HEK293 (cell line): ENCODE measurements around the gene SLC22A31.
A peak's percentile ranks its signal among the peaks of the same experiment; 100 is the strongest.

Experiments
- BCL11A ChIP-seq: fragments of 450-650 bp; formaldehyde crosslinking; IDR thresholded peaks from 2 replicates; pipeline ENCODE4 v1.5.1; 2016; ENCODE audit warnings: low read depth, missing biosample characterization, missing genetic modification characterization
- BCL11B ChIP-seq: fragments of 450-650 bp; formaldehyde crosslinking; IDR thresholded peaks from 2 replicates; pipeline ENCODE4 v1.5.1; 2016; ENCODE audit warnings: low read depth, missing biosample characterization, missing genetic modification characterization
- KLF1 ChIP-seq: fragments of 450-650 bp; formaldehyde crosslinking; IDR thresholded peaks from 2 replicates; pipeline ENCODE4 v1.5.1; 2016; ENCODE audit warnings: missing biosample characterization, missing genetic modification characterization
- KLF16 ChIP-seq: fragments of 450-650 bp; formaldehyde crosslinking; IDR thresholded peaks from 2 replicates; pipeline ENCODE4 v1.5.1; 2017; ENCODE audit warnings: missing biosample characterization, missing genetic modification characterization
- KLF8 ChIP-seq: fragments of 450-650 bp; formaldehyde crosslinking; IDR thresholded peaks from 2 replicates; pipeline ENCODE4 v1.5.1; 2016; ENCODE audit warnings: missing biosample characterization, missing genetic modification characterization
- REPIN1 ChIP-seq: fragments of 450-650 bp; formaldehyde crosslinking; IDR thresholded peaks from 2 replicates; pipeline ENCODE4 v1.5.1; 2017; ENCODE audit warnings: missing biosample characterization, missing genetic modification characterization, low read depth
- SP2 ChIP-seq: fragments of 450-650 bp; formaldehyde crosslinking; IDR thresholded peaks from 2 replicates; pipeline ENCODE4 v1.5.1; 2016; ENCODE audit warnings: missing biosample characterization, missing genetic modification characterization
- ZBTB20 ChIP-seq: fragments of 450-650 bp; formaldehyde crosslinking; IDR thresholded peaks from 2 replicates; pipeline ENCODE4 v1.5.1; 2016; ENCODE audit warnings: missing biosample characterization, missing genetic modification characterization
- ZBTB8A ChIP-seq: fragments of 450-650 bp; formaldehyde crosslinking; IDR thresholded peaks from 2 replicates; pipeline ENCODE4 v1.5.1; 2016; ENCODE audit warnings: missing biosample characterization, missing genetic modification characterization
- ZEB2 ChIP-seq: fragments of 450-650 bp; formaldehyde crosslinking; IDR thresholded peaks from 2 replicates; pipeline ENCODE4 v1.5.1; 2016; ENCODE audit warnings: missing biosample characterization, missing genetic modification characterization
- ZIC2 ChIP-seq: fragments of 450-650 bp; formaldehyde crosslinking; IDR thresholded peaks from 2 replicates; pipeline ENCODE4 v1.5.1; 2016; ENCODE audit warnings: missing biosample characterization, missing genetic modification characterization
- ZNF133 ChIP-seq: fragments of 450-650 bp; formaldehyde crosslinking; IDR thresholded peaks from 2 replicates; pipeline ENCODE4 v1.5.1; 2016; ENCODE audit warnings: missing biosample characterization, missing genetic modification characterization
- ZNF24 ChIP-seq: fragments of 450-650 bp; formaldehyde crosslinking; IDR thresholded peaks from 2 replicates; pipeline ENCODE4 v1.5.1; 2016; ENCODE audit warnings: missing biosample characterization, missing genetic modification characterization
- ZNF366 ChIP-seq: fragments of 450-650 bp; formaldehyde crosslinking; conservative IDR thresholded peaks from 2 replicates; pipeline ENCODE4 v1.5.1; 2016; ENCODE audit warnings: missing biosample characterization, missing genetic modification characterization
- ZNF391 ChIP-seq: fragments of 450-650 bp; formaldehyde crosslinking; IDR thresholded peaks from 2 replicates; pipeline ENCODE4 v1.5.1; 2016; ENCODE audit warnings: low read depth, missing biosample characterization, missing genetic modification characterization, borderline replicate concordance
- ZNF555 ChIP-seq: fragments of 450-650 bp; formaldehyde crosslinking; conservative IDR thresholded peaks from 2 replicates; pipeline ENCODE4 v1.5.1; 2017; ENCODE audit warnings: missing biosample characterization, mild to moderate bottlenecking, missing genetic modification characterization, inconsistent platforms
- ZNF561 ChIP-seq: fragments of 450-650 bp; IDR thresholded peaks from 2 replicates; pipeline ENCODE4 v1.5.1; 2018; ENCODE audit warnings: missing biosample characterization, missing genetic modification characterization, borderline replicate concordance
- ZNF654 ChIP-seq: fragments of 450-650 bp; formaldehyde crosslinking; IDR thresholded peaks from 2 replicates; pipeline ENCODE4 v1.5.1; 2016; ENCODE audit warnings: low read depth, missing biosample characterization, missing genetic modification characterization
- ZNF837 ChIP-seq: fragments of 450-650 bp; formaldehyde crosslinking; IDR thresholded peaks from 2 replicates; pipeline ENCODE4 v1.5.1; 2016; ENCODE audit warnings: missing biosample characterization, missing genetic modification characterization
- TF ChIP-seq, protein P1 (sequence below): fragments of 450-650 bp; formaldehyde crosslinking; IDR thresholded peaks from 2 replicates; pipeline ENCODE4 v1.5.1; 2016; ENCODE audit warnings: missing biosample characterization, missing genetic modification characterization
- TF ChIP-seq, protein P2 (sequence below): fragments of 450-650 bp; formaldehyde crosslinking; IDR thresholded peaks from 2 replicates; pipeline ENCODE4 v1.5.1; 2017; ENCODE audit warnings: missing biosample characterization, missing genetic modification characterization
- TF ChIP-seq, protein P3 (sequence below): fragments of 450-650 bp; formaldehyde crosslinking; IDR thresholded peaks from 2 replicates; pipeline ENCODE4 v1.5.1; 2016; ENCODE audit warnings: missing biosample characterization, missing genetic modification characterization
- TF ChIP-seq, protein P4 (sequence below): fragments of 450-650 bp; formaldehyde crosslinking; conservative IDR thresholded peaks from 2 replicates; pipeline ENCODE4 v1.5.1; 2016; ENCODE audit warnings: low read depth, missing biosample characterization, missing genetic modification characterization
- TF ChIP-seq, protein P5 (sequence below): fragments of 450-650 bp; formaldehyde crosslinking; IDR thresholded peaks from 2 replicates; pipeline ENCODE4 v1.5.1; 2016; ENCODE audit warnings: missing biosample characterization, missing genetic modification characterization, borderline replicate concordance
- TF ChIP-seq, protein P6 (sequence below): fragments of 450-650 bp; formaldehyde crosslinking; IDR thresholded peaks from 2 replicates; pipeline ENCODE4 v1.5.1; 2016; ENCODE audit warnings: missing biosample characterization, missing genetic modification characterization
- TF ChIP-seq, protein P7 (sequence below): fragments of 450-650 bp; formaldehyde crosslinking; IDR thresholded peaks from 2 replicates; pipeline ENCODE4 v1.5.1; 2017; ENCODE audit warnings: missing biosample characterization, missing genetic modification characterization

Gene SLC22A31

DNA sequence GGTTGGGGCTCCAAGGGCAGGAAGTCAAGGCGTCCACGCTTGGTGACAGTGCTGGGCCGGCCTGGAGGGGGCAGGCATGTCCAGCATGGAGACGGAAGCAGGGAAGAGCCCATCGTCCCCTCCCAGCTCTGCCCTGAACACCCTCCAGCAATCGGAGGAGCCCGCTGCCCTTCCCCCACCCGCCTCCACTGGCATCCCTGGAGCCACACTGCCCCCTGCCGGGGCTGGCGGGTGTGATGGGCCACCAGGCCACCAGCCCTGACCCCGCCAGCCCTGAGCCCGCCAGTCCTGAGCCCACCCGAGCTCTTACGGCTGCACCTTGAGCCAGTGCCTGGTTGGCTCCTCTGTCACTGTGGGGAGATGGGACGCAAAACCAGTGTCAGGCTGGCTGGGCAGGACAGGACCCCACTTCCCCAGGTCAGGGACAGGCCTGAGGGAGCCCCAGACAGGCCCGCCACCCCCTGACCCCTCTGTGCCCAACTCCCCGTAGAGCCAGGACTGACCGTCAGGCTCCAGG, 32.9 kb downstream of the SLC22A31 start (continued):
- TF ChIP-seq, protein P1, sequence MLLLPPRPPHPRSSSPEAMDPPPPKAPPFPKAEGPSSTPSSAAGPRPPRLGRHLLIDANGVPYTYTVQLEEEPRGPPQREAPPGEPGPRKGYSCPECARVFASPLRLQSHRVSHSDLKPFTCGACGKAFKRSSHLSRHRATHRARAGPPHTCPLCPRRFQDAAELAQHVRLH, result 0 out of 2 replicates have a peak, but pooled peaks have one; percentile 51
- no peak for TF ChIP-seq ZNF837
- TF ChIP-seq, protein P2, sequence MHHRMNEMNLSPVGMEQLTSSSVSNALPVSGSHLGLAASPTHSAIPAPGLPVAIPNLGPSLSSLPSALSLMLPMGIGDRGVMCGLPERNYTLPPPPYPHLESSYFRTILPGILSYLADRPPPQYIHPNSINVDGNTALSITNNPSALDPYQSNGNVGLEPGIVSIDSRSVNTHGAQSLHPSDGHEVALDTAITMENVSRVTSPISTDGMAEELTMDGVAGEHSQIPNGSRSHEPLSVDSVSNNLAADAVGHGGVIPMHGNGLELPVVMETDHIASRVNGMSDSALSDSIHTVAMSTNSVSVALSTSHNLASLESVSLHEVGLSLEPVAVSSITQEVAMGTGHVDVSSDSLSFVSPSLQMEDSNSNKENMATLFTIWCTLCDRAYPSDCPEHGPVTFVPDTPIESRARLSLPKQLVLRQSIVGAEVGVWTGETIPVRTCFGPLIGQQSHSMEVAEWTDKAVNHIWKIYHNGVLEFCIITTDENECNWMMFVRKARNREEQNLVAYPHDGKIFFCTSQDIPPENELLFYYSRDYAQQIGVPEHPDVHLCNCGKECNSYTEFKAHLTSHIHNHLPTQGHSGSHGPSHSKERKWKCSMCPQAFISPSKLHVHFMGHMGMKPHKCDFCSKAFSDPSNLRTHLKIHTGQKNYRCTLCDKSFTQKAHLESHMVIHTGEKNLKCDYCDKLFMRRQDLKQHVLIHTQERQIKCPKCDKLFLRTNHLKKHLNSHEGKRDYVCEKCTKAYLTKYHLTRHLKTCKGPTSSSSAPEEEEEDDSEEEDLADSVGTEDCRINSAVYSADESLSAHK (tag by site-specific recombination), result peak; percentile 38
- peak; percentile 35; the same call in 1 of the 2 replicates for TF ChIP-seq ZNF366 (tag by site-specific recombination)
- TF ChIP-seq, protein P3, sequence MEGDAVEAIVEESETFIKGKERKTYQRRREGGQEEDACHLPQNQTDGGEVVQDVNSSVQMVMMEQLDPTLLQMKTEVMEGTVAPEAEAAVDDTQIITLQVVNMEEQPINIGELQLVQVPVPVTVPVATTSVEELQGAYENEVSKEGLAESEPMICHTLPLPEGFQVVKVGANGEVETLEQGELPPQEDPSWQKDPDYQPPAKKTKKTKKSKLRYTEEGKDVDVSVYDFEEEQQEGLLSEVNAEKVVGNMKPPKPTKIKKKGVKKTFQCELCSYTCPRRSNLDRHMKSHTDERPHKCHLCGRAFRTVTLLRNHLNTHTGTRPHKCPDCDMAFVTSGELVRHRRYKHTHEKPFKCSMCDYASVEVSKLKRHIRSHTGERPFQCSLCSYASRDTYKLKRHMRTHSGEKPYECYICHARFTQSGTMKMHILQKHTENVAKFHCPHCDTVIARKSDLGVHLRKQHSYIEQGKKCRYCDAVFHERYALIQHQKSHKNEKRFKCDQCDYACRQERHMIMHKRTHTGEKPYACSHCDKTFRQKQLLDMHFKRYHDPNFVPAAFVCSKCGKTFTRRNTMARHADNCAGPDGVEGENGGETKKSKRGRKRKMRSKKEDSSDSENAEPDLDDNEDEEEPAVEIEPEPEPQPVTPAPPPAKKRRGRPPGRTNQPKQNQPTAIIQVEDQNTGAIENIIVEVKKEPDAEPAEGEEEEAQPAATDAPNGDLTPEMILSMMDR (tag by site-specific recombination), result peak; percentile 96
- no peak for TF ChIP-seq ZIC2 (tag by site-specific recombination)
- TF ChIP-seq ZNF391 (tag by site-specific recombination), result peak; percentile 42; the same call in 1 of the 2 replicates
- TF ChIP-seq REPIN1 (tag by site-specific recombination), result no peak
- TF ChIP-seq, protein P4, sequence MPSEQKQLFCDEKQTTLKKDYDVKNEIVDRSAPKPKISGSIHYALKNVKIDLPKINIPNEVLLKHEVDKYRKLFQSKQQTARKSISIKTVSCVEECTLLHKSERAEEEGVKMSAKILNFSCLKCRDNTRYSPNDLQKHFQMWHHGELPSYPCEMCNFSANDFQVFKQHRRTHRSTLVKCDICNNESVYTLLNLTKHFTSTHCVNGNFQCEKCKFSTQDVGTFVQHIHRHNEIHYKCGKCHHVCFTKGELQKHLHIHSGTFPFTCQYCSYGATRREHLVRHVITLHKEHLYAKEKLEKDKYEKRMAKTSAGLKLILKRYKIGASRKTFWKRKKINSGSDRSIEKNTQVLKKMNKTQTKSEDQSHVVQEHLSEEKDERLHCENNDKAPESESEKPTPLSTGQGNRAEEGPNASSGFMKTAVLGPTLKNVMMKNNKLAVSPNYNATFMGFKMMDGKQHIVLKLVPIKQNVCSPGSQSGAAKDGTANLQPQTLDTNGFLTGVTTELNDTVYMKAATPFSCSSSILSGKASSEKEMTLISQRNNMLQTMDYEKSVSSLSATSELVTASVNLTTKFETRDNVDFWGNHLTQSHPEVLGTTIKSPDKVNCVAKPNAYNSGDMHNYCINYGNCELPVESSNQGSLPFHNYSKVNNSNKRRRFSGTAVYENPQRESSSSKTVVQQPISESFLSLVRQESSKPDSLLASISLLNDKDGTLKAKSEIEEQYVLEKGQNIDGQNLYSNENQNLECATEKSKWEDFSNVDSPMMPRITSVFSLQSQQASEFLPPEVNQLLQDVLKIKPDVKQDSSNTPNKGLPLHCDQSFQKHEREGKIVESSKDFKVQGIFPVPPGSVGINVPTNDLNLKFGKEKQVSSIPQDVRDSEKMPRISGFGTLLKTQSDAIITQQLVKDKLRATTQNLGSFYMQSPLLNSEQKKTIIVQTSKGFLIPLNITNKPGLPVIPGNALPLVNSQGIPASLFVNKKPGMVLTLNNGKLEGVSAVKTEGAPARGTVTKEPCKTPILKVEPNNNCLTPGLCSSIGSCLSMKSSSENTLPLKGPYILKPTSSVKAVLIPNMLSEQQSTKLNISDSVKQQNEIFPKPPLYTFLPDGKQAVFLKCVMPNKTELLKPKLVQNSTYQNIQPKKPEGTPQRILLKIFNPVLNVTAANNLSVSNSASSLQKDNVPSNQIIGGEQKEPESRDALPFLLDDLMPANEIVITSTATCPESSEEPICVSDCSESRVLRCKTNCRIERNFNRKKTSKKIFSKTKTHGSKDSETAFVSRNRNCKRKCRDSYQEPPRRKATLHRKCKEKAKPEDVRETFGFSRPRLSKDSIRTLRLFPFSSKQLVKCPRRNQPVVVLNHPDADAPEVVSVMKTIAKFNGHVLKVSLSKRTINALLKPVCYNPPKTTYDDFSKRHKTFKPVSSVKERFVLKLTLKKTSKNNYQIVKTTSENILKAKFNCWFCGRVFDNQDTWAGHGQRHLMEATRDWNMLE, result no peak
- peak; percentile 74; the same call in 1 of the 2 replicates for TF ChIP-seq BCL11B (tag by site-specific recombination)
- no peak for TF ChIP-seq ZNF133 (tag by site-specific recombination)
- no peak for TF ChIP-seq SP2 (tag by site-specific recombination)
- no peak for TF ChIP-seq ZNF24
- peak; percentile 31; the same call in 1 of the 2 replicates for TF ChIP-seq ZBTB20
- TF ChIP-seq, protein P5, sequence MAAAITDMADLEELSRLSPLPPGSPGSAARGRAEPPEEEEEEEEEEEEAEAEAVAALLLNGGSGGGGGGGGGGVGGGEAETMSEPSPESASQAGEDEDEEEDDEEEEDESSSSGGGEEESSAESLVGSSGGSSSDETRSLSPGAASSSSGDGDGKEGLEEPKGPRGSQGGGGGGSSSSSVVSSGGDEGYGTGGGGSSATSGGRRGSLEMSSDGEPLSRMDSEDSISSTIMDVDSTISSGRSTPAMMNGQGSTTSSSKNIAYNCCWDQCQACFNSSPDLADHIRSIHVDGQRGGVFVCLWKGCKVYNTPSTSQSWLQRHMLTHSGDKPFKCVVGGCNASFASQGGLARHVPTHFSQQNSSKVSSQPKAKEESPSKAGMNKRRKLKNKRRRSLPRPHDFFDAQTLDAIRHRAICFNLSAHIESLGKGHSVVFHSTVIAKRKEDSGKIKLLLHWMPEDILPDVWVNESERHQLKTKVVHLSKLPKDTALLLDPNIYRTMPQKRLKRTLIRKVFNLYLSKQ, result no peak
- TF ChIP-seq ZEB2 (tag by site-specific recombination), result peak; percentile 45; the same call in 1 of the 2 replicates
- TF ChIP-seq BCL11A (tag by site-specific recombination), result peak; percentile 53; the same call in 1 of the 2 replicates
- TF ChIP-seq, protein P6, sequence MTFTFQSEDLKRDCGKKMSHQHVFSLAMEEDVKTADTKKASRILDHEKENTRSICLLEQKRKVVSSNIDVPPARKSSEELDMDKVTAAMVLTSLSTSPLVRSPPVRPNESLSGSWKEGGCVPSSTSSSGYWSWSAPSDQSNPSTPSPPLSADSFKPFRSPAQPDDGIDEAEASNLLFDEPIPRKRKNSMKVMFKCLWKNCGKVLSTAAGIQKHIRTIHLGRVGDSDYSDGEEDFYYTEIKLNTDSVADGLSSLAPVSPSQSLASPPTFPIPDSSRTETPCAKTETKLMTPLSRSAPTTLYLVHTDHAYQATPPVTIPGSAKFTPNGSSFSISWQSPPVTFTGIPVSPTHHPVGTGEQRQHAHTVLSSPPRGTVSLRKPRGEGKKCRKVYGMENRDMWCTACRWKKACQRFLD (tag by site-specific recombination), result no peak
- TF ChIP-seq ZNF561 (tag by site-specific recombination), result 0 out of 2 replicates have a peak, but pooled peaks have one; percentile 28
- peak; percentile 55; the same call in 1 of the 2 replicates for TF ChIP-seq KLF8 (tag by site-specific recombination)
- no peak for TF ChIP-seq ZNF555 (tag by site-specific recombination)
- TF ChIP-seq, protein P7, sequence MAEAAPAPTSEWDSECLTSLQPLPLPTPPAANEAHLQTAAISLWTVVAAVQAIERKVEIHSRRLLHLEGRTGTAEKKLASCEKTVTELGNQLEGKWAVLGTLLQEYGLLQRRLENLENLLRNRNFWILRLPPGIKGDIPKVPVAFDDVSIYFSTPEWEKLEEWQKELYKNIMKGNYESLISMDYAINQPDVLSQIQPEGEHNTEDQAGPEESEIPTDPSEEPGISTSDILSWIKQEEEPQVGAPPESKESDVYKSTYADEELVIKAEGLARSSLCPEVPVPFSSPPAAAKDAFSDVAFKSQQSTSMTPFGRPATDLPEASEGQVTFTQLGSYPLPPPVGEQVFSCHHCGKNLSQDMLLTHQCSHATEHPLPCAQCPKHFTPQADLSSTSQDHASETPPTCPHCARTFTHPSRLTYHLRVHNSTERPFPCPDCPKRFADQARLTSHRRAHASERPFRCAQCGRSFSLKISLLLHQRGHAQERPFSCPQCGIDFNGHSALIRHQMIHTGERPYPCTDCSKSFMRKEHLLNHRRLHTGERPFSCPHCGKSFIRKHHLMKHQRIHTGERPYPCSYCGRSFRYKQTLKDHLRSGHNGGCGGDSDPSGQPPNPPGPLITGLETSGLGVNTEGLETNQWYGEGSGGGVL, result peak; percentile 44
- peak; percentile 93 for TF ChIP-seq KLF16 (tag by site-specific recombination)
- TF ChIP-seq ZNF654, result peak; percentile 87
- peak; percentile 87 for TF ChIP-seq ZBTB8A (tag by site-specific recombination)
- peak; percentile 62 for TF ChIP-seq KLF1 (tag by site-specific recombination)
